Tibial nerve (tissue), 3 donors: ENCODE measurements around the gene ADCY10.

ENCODE experiments used
- POLR2A ChIP-seq, 2 donors: fragments of 450-650 bp; IDR thresholded peaks; one replicate each; pipeline ENCODE4 v1.6.1; 2017; ENCODE audit warnings: antibody characterized with exemption in 2 of 2, mild to moderate bottlenecking in 2 of 2, moderate library complexity in 2 of 2
- TF ChIP-seq, protein P1 (sequence below), 5 experiments: fragments of 200-600 bp in 3 of 5; fragments of 450-650 bp in 2 of 5; sonication (generic) in 3 of 5; IDR thresholded peaks; one replicate each; pipeline ENCODE4 v1.5.1; 2016 to 2019; ENCODE audit warnings: antibody characterized with exemption in 5 of 5, mild to moderate bottlenecking in 3 of 5, moderate library complexity in 2 of 5

GRCh38 chr1:167861664-167862381 lies 52.1 kb downstream of the ADCY10 start:
- TF ChIP-seq POLR2A (IDR thresholded peaks at IDR 0.05): no peak
- TF ChIP-seq, protein P1, sequence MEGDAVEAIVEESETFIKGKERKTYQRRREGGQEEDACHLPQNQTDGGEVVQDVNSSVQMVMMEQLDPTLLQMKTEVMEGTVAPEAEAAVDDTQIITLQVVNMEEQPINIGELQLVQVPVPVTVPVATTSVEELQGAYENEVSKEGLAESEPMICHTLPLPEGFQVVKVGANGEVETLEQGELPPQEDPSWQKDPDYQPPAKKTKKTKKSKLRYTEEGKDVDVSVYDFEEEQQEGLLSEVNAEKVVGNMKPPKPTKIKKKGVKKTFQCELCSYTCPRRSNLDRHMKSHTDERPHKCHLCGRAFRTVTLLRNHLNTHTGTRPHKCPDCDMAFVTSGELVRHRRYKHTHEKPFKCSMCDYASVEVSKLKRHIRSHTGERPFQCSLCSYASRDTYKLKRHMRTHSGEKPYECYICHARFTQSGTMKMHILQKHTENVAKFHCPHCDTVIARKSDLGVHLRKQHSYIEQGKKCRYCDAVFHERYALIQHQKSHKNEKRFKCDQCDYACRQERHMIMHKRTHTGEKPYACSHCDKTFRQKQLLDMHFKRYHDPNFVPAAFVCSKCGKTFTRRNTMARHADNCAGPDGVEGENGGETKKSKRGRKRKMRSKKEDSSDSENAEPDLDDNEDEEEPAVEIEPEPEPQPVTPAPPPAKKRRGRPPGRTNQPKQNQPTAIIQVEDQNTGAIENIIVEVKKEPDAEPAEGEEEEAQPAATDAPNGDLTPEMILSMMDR (IDR thresholded peaks at IDR 0.05): no peak
